ENCODE results near the gene ZNF142. TPM values are rescaled to one million over a fixed set of nuclear protein-coding genes. Genes with fewer than 3 reads are reported as not detected.

The ZNF142 gene
- total RNA-seq, 1 experiment from 2014 or later = 29.2 TPM

DNA sequence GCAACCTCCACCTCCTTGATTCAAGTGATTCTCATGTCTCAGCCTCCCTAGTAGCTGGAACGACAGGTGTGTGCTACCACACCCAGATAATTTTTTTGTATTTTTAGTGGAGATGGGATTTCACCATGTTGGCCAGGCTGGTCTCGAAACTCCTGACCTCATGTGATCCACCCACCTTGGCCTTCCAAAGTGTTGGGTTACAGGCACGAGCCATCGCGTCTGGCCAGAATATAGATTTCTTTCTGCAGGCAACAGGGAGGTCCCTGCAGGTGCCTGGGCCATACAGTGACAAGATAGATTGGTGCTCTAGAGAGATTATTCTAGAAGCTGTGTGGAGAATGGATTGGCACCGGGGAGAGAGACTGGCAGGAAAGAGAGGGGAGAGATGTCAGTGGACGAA lies 38.4 kb downstream of the ZNF142 start (continued):
- TF ChIP-seq SP1 (IDR thresholded peaks at IDR 0.05; ENCODE audit: low read depth) = no peak
- no peak for TF ChIP-seq YY1 (IDR thresholded peaks at IDR 0.05; ENCODE audit: extremely low read depth, insufficient replicate concordance, low read depth, low read length)
- TF ChIP-seq CEBPB (IDR thresholded peaks at IDR 0.05; ENCODE audit: low read depth) = no peak
- no peak for TF ChIP-seq ELF1 (IDR thresholded peaks at IDR 0.05; ENCODE audit: borderline replicate concordance, low read depth)

DNA sequence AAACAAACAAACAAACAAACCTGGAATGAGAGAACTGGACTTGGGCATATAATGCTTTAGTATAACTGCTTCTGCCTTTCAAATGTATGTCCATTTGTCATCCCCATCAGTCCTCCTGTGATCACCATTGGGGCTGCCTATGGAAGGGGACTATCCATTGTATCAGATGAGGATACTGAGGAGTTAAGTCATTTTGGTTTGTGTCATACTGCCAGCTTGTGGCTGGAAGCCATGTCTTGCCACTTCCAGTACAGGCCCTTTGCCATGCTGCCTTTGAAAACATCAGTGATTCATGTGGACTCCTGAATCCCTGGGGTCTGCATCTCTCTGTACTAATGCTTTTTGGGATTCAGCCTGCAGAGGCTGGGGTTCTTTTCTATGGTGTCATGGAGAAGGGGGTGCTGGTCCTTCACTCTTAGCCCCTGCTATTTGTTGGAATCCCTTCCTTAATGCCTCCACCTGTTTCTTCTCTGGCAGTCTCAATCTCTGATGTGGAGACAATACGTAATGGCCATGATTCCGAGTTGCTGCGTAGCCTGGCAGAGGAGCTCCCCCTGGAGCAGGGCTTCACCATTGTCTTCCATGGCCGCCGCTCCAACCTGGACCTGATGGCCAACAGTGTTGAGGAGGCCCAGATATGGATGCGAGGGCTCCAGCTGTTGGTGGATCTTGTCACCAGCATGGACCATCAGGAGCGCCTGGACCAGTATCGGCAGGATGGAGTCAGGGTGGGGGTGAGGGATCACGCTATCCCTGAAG lies 41.1 kb downstream of the ZNF142 start:
- RAD21 ChIA-PET (ENCODE audit: low non-redundant PET in 1 of 2, low total read pairs in 2 of 2, uncharacterized antibody in 2 of 2, unreplicated experiment in 2 of 2) = no interaction called here
- no peaks in the 10 kb centered on the region for H4K20me1 ChIP-seq (ENCODE audit: insufficient read depth)
- H3K9ac ChIP-seq (ENCODE audit: low read length) = no peak overlapping the region
- ATAC-seq (peak; percentile 73), DNase-seq (ENCODE audit: low read depth, low spot score) (peak; percentile 7)
- H3K4me1 ChIP-seq (ENCODE audit: control insufficient read depth in 1 of 2, insufficient read depth in 2 of 2, low read length in 2 of 2) = peaks cover 0 to 4% of the 10 kb centered on the region in 2 experiments; a peak in 2 of 4 replicates
- no peaks in the 10 kb centered on the region for H3K27me3 ChIP-seq (ENCODE audit: insufficient read depth, low read length)
- intact Hi-C loops (cut with micrococcal nuclease) = no loop called here
- no peaks in the 10 kb centered on the region for H3K9me2 ChIP-seq (ENCODE audit: insufficient read depth)
- H3K79me2 ChIP-seq (ENCODE audit: insufficient read depth, low read length) = no peaks in the 10 kb centered on the region
- no peaks in the 10 kb centered on the region for H3K36me3 ChIP-seq (ENCODE audit: control insufficient read depth in 1 of 2, insufficient read depth in 2 of 2, low read length in 2 of 2)
- H3K4me3 ChIP-seq (replicated peaks in 1 of 2; ENCODE audit: low read depth in 1 of 2, low read length in 2 of 2) = no peak overlapping the region
- no peak overlapping the region for H3K27ac ChIP-seq (ENCODE audit: low read depth, low read length)
- H3K4me2 ChIP-seq (ENCODE audit: low read length) = no peak overlapping the region
- H2AFZ ChIP-seq (ENCODE audit: low read depth, low read length, poor library complexity, severe bottlenecking) = no peak overlapping the region
- no peaks in the 10 kb centered on the region for H3K9me3 ChIP-seq (ENCODE audit: control insufficient read depth in 1 of 2, insufficient read depth in 1 of 2, low read depth in 1 of 2, low read length in 2 of 2)
- no TSS peak for BruUV-seq (replicated peaks)
- POLR2A ChIA-PET = no interaction called here
- CTCF ChIA-PET = no interaction called here
- TF ChIP-seq EGR1 (IDR thresholded peaks at IDR 0.05; ENCODE audit: low read depth) (no peak), CBX3 (IDR thresholded peaks at IDR 0.05; ENCODE audit: low read depth) (no peak), EZH2 (IDR thresholded peaks at IDR 0.05) (no peak), POLR2AphosphoS5 (IDR thresholded peaks at IDR 0.05; ENCODE audit: low read depth, low read length) (no peak), RAD21 (IDR thresholded peaks at IDR 0.05; ENCODE audit: low read depth) (peak; percentile 52; the same call in 1 of the 2 replicates), ZFX (IDR thresholded peaks at IDR 0.05) (no peak), SIN3A (IDR thresholded peaks at IDR 0.05; ENCODE audit: low read depth) (no peak), EZH2phosphoT487 (IDR thresholded peaks at IDR 0.05; ENCODE audit: borderline replicate concordance) (no peak), FOSL1 (IDR thresholded peaks at IDR 0.05; ENCODE audit: low read depth) (no peak), TCF7L2 (IDR thresholded peaks at IDR 0.05; ENCODE audit: borderline replicate concordance, extremely low read depth, insufficient read depth, insufficient read length) (no peak)
- TF ChIP-seq, protein P1, sequence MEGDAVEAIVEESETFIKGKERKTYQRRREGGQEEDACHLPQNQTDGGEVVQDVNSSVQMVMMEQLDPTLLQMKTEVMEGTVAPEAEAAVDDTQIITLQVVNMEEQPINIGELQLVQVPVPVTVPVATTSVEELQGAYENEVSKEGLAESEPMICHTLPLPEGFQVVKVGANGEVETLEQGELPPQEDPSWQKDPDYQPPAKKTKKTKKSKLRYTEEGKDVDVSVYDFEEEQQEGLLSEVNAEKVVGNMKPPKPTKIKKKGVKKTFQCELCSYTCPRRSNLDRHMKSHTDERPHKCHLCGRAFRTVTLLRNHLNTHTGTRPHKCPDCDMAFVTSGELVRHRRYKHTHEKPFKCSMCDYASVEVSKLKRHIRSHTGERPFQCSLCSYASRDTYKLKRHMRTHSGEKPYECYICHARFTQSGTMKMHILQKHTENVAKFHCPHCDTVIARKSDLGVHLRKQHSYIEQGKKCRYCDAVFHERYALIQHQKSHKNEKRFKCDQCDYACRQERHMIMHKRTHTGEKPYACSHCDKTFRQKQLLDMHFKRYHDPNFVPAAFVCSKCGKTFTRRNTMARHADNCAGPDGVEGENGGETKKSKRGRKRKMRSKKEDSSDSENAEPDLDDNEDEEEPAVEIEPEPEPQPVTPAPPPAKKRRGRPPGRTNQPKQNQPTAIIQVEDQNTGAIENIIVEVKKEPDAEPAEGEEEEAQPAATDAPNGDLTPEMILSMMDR (IDR thresholded peaks at IDR 0.05 in 2 of 3, conservative IDR thresholded peaks at IDR 0.05 in 1 of 3; ENCODE audit: borderline replicate concordance in 1 of 3, insufficient read depth in 1 of 3, low read depth in 2 of 3, low read length in 2 of 3) = peak in 2 of 3 experiments; percentile 7 to 18; a peak in 1 of 6 replicates
- TF ChIP-seq, protein P2, sequence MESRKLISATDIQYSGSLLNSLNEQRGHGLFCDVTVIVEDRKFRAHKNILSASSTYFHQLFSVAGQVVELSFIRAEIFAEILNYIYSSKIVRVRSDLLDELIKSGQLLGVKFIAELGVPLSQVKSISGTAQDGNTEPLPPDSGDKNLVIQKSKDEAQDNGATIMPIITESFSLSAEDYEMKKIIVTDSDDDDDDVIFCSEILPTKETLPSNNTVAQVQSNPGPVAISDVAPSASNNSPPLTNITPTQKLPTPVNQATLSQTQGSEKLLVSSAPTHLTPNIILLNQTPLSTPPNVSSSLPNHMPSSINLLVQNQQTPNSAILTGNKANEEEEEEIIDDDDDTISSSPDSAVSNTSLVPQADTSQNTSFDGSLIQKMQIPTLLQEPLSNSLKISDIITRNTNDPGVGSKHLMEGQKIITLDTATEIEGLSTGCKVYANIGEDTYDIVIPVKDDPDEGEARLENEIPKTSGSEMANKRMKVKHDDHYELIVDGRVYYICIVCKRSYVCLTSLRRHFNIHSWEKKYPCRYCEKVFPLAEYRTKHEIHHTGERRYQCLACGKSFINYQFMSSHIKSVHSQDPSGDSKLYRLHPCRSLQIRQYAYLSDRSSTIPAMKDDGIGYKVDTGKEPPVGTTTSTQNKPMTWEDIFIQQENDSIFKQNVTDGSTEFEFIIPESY (IDR thresholded peaks at IDR 0.05; ENCODE audit: extremely low read depth, insufficient replicate concordance, low read length) = no peak
- TF ChIP-seq, protein P3, sequence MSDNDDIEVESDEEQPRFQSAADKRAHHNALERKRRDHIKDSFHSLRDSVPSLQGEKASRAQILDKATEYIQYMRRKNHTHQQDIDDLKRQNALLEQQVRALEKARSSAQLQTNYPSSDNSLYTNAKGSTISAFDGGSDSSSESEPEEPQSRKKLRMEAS (IDR thresholded peaks at IDR 0.05) = no peak
- TF ChIP-seq, protein P4, sequence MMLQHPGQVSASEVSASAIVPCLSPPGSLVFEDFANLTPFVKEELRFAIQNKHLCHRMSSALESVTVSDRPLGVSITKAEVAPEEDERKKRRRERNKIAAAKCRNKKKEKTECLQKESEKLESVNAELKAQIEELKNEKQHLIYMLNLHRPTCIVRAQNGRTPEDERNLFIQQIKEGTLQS (IDR thresholded peaks at IDR 0.05) = no peak
